Bronchial epithelial cell (primary cell): ENCODE results near the gene CDKL5. TPM values are rescaled to one million over a fixed set of nuclear protein-coding genes. Genes with fewer than 3 reads are reported as not detected.

Experiments used
- DNase-seq: peaks from one replicate; pipeline ENCODE4 v3.0.0-alpha.2; 2010; ENCODE audit warnings: low read depth
- FAIRE-seq: peaks from 2 replicates; lab custom pipeline; 2011; peaks lifted over from hg19 to GRCh38; lab: Jason Lieb, UNC
- H3K27me3 ChIP-seq: 2 replicates; pipeline ENCODE4 v1.5.1; 2011; ENCODE audit warnings: low read length; ENCODE audit not compliant: control insufficient read depth, insufficient read depth
- H3K36me3 ChIP-seq: 2 replicates; pipeline ENCODE4 v1.5.1; 2011; ENCODE audit warnings: low read length; ENCODE audit not compliant: control insufficient read depth, insufficient read depth
- H3K4me3 ChIP-seq: 2 replicates; pipeline ENCODE4 v1.5.1; 2011; ENCODE audit warnings: mild to moderate bottlenecking, low read depth, low read length, control low read depth
- CTCF ChIP-seq: IDR thresholded peaks from 2 replicates; pipeline ENCODE4 v1.5.1; 2011; ENCODE audit warnings: mild to moderate bottlenecking, moderate library complexity, low read length, control low read depth, inconsistent platforms; ENCODE audit not compliant: insufficient read depth, severe bottlenecking
- total RNA-seq: library from RNA; depleted of rRNA; stranded (reverse); fragments of >200 nt; gene quantifications from 2 replicates; pipeline ENCODE4 v1.2.1, GENCODE V29; 2014

Gene CDKL5
- total RNA-seq, 1 donor from 2014 or later = 2.6 TPM

- no peaks in the 10 kb centered on the region for H3K36me3 ChIP-seq
- no peak overlapping the region for H3K4me3 ChIP-seq
- DNase-seq (no peak), FAIRE-seq (no peak)
- no peaks in the 10 kb centered on the region for H3K27me3 ChIP-seq
- no peak for TF ChIP-seq CTCF
Observed at GRCh38 chrX:18698737-18699650, 273.6 kb downstream of the CDKL5 start.

- peak; percentile 48 for DNase-seq
- no peaks in the 10 kb centered on the region for H3K27me3 ChIP-seq
- FAIRE-seq = no peak
- no peaks in the 10 kb centered on the region for H3K36me3 ChIP-seq
- no peak for TF ChIP-seq CTCF
- no peak overlapping the region for H3K4me3 ChIP-seq
Observed at GRCh38 chrX:18701621-18702361, 276.4 kb downstream of the CDKL5 start.

GRCh38 chrX:18702362-18703195 lies 277.2 kb downstream of the CDKL5 start:
- Histone ChIP-seq H3K36me3 (no peaks in the 10 kb centered on the region), H3K4me3 (no peak overlapping the region), H3K27me3 (no peaks in the 10 kb centered on the region)
- TF ChIP-seq CTCF = no peak
- FAIRE-seq (no peak), DNase-seq (peak; percentile 73)

Other genes with a start within 250 kb of the CDKL5 start
- not detected in 2 replicates for gene BEND2, start 204.7 kb upstream of the CDKL5 start, total RNA-seq
- 0.38 and 0.79 TPM in 2 replicates for gene SCML2, start 70.9 kb upstream of the CDKL5 start, total RNA-seq
- not detected in 2 replicates for gene RS1, start 246.5 kb downstream of the CDKL5 start, total RNA-seq